ENCODE measurements around the gene PRSS38.
"Not testable (repeated sequence)": the region's sequence is repeated elsewhere in the genome, so short reads cannot be mapped to it uniquely, and the experiment has no call there.

DNA sequence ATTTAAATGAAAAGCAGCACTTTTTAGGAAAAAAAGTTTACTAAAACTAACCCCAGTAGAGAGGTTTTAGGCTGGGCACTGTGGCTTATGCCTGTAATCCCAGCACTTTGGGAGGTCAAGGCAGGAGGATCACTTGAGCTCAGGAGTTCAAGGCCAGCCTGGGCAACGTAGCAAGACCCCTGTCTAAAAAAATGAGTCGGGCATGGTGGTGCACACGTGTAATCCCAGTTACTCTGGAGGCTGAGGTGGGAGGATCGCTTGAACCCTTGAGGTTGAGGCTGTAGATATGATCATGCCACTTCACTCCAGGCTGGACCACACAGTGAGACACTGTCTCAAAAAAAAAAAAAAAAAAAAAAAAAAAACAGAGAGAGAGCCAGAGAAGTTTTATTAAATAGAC, 31.6 kb downstream of the PRSS38 start:
- TF ChIP-seq CTCF (IDR thresholded peaks at IDR 0.05; ENCODE audit: insufficient read depth, low read length); SPI1 (IDR thresholded peaks at IDR 0.05; ENCODE audit: borderline replicate concordance, low read depth): not testable (repeated sequence)
- TF ChIP-seq, protein P1, sequence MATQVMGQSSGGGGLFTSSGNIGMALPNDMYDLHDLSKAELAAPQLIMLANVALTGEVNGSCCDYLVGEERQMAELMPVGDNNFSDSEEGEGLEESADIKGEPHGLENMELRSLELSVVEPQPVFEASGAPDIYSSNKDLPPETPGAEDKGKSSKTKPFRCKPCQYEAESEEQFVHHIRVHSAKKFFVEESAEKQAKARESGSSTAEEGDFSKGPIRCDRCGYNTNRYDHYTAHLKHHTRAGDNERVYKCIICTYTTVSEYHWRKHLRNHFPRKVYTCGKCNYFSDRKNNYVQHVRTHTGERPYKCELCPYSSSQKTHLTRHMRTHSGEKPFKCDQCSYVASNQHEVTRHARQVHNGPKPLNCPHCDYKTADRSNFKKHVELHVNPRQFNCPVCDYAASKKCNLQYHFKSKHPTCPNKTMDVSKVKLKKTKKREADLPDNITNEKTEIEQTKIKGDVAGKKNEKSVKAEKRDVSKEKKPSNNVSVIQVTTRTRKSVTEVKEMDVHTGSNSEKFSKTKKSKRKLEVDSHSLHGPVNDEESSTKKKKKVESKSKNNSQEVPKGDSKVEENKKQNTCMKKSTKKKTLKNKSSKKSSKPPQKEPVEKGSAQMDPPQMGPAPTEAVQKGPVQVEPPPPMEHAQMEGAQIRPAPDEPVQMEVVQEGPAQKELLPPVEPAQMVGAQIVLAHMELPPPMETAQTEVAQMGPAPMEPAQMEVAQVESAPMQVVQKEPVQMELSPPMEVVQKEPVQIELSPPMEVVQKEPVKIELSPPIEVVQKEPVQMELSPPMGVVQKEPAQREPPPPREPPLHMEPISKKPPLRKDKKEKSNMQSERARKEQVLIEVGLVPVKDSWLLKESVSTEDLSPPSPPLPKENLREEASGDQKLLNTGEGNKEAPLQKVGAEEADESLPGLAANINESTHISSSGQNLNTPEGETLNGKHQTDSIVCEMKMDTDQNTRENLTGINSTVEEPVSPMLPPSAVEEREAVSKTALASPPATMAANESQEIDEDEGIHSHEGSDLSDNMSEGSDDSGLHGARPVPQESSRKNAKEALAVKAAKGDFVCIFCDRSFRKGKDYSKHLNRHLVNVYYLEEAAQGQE (IDR thresholded peaks at IDR 0.05; ENCODE audit: insufficient replicate concordance, low read depth), result not testable (repeated sequence)
